Measurements from ENCODE around the gene MRM2.

MRM2 gene

DNA sequence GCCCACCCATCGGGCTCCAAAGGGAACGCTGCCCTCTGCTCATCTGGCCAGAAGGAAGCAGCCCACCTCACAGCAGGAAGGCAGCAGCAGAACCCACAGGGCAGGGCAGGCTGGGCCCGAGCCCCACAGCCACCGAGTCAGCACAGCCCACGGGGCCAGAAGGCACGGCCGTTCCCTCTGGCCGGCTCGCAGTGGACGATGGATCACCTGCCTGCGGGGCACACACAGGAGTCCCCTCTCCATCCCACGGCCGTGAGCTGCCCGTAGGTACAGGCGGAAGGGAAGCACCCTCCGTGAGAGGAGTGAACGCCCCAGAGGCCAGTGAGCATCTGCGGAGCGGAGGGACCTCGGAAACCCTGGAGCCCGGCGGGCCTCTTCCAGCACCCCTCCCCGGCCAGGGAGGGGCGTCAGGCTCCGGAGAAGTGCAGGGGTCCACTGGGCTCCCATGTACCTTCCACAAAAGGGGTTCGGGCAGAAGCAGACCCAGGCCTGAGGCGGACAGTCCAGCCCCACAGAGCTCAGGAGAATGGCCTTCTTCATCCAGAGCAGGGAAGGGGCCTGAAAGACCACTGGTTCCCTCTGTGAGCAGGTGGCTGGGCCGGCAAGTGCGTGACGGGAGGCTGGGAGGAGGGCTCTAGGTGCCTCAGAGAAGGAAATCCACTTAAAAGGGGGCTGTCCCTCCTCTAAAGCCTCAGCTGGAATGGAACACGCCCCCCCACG is 11.7 kb upstream of the MRM2 start:
- H3K36me3 ChIP-seq (ENCODE audit: insufficient read depth, low read depth, low read length) = peaks cover 5% of the 10 kb centered on the region; the same call in 1 of the 2 replicates

DNA sequence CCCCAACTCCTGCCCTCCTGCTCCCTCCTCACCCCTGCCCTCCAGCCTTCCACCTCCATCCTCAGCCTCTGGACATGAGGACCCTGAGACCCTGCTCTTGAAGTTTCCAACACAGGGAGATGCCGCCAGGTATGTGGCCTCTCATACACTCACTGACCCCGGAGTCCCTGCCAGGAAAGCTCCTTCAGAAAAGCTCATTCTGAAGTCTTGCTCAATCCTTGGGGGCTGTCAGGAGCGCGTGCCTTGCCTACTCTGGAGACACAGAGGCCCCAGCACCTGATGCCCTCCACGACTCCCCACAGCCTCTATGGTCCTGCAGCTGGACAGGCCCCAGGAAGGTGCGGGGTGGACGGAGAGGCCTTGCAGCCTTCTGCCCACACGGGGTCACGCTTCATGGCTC is 11.0 kb upstream of the MRM2 start:
- Histone ChIP-seq H3K36me3 (ENCODE audit: insufficient read depth, low read depth, low read length) (peaks cover 5% of the 10 kb centered on the region; the same call in 1 of the 2 replicates), H3K4me3 (ENCODE audit: low read length) (no peak overlapping the region), H3K4me1 (ENCODE audit: insufficient read depth, low read length) (no peaks in the 10 kb centered on the region), H3K27me3 (ENCODE audit: insufficient read depth, low read length) (no peaks in the 10 kb centered on the region), H3K9ac (ENCODE audit: low read depth, low read length) (no peak overlapping the region; the same call in 1 of the 2 replicates), H3K9me3 (ENCODE audit: insufficient read depth, low read depth, low read length) (no peaks in the 10 kb centered on the region), H3K27ac (ENCODE audit: low read length) (no peak overlapping the region)

More for the DNA sequence above, 11.7 kb upstream of the MRM2 start:
- Histone ChIP-seq H3K9me3 (ENCODE audit: insufficient read depth, low read depth, low read length) (no peaks in the 10 kb centered on the region), H3K4me3 (ENCODE audit: low read length) (no peak overlapping the region), H3K27me3 (ENCODE audit: insufficient read depth, low read length) (no peaks in the 10 kb centered on the region), H3K9ac (ENCODE audit: low read depth, low read length) (no peak overlapping the region), H3K27ac (ENCODE audit: low read length) (no peak overlapping the region), H3K4me1 (ENCODE audit: insufficient read depth, low read length) (no peaks in the 10 kb centered on the region)

DNA sequence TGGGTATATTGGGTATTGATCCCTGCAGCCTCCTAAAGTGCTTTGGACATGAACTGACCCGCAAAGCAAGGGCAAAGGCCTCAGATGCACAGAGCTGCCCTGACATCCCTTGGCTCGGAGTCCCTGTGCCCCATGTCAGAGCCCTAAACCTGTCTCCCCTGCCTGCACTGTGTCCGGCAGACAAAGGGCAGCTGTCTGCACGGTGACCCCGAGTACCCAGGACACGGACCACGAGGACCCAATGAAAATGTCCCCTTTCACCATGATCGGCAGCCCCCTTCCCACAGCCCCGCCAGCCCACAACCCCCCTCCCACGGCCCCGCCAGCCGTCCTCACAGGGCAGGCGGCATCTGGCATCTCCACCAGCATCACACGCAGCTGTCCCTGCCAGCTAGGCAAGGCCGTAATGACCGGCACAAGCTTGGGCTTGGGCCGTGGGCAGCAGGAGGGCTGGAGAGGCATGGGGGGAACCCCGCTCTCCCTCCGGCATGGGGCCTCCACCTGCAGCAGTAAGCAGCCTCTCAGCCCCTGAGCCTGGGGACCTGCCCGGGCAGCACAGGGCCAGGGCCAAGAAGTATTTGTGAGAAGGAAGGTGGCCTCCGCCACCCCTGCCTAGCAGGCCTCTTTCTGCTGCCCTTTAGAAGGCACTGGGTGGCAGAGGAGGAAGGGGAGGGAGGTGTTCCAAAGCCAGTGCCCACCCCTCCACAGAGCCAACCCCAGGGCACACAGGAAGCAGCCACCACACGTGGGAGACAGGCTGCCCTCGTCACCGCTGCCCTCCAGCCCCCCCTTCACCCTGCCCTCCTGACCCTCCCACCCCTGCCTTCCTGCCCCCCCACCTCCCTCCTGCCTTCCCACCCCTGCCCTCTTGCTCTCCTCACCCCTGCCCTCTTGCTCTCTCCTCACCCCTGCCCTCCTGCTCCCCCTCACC is 10.1 kb upstream of the MRM2 start:
- Histone ChIP-seq H3K4me3 (ENCODE audit: low read length) (no peak overlapping the region), H3K36me3 (ENCODE audit: insufficient read depth, low read depth, low read length) (peaks cover 5% of the 10 kb centered on the region; the same call in 1 of the 2 replicates), H3K27ac (ENCODE audit: low read length) (no peak overlapping the region), H3K4me1 (ENCODE audit: insufficient read depth, low read length) (no peaks in the 10 kb centered on the region), H3K9me3 (ENCODE audit: insufficient read depth, low read depth, low read length) (no peaks in the 10 kb centered on the region), H3K9ac (ENCODE audit: low read depth, low read length) (no peak overlapping the region), H3K27me3 (ENCODE audit: insufficient read depth, low read length) (no peaks in the 10 kb centered on the region)

DNA sequence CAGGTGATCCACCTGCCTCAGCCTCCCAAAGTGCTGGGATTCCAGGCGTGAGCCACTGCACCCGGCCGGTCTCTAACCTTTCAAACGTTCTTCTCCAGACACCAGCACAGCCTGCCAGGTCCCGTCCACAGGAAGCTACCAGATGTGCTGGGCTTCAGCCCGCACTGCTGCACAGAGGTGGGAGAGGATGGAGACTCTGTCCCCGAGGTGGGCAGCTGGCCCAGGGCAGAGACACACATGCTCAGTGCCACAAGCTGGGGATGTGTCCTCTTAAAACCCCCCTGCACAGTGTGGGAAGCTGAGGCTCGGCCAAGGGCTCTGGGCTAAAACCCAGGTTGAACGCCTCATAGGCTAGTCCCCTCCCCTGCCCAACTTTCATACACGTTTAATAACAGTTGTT is 9.4 kb upstream of the MRM2 start:
- H3K9me3 ChIP-seq (ENCODE audit: insufficient read depth, low read depth, low read length) = no peaks in the 10 kb centered on the region
- H3K36me3 ChIP-seq (ENCODE audit: insufficient read depth, low read depth, low read length) = peaks cover 5% of the 10 kb centered on the region
- H3K27ac ChIP-seq (ENCODE audit: low read length) = no peak overlapping the region
- H3K9ac ChIP-seq (ENCODE audit: low read depth, low read length) = no peak overlapping the region
- H3K27me3 ChIP-seq (ENCODE audit: insufficient read depth, low read length) = no peaks in the 10 kb centered on the region
- no peak overlapping the region for H3K4me3 ChIP-seq (ENCODE audit: low read length)
- H3K4me1 ChIP-seq (ENCODE audit: insufficient read depth, low read length) = no peaks in the 10 kb centered on the region

DNA sequence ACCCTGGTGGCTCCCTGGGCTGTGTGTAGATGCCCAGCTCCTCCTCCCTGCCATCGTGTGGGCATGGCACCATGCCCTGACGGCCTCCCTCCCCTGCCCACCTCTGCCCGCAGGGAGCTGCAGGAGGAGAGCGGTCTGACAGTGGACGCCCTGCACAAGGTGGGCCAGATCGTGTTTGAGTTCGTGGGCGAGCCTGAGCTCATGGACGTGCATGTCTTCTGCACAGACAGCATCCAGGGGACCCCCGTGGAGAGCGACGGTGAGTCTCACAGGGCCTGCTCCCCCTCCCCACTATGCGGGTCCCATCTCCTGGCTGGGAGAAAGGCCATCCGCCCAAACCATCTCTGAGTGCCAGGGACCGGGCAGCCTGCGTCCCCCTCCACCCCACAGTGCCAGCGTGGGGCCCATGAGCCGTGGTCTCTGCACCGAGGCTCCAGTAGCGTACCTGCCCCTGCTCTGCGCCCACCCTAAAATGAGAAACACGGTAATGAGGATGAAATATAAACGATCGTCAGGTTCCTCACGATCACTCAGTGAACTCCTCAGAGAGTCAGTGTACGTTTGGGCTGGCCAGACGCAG is 7.8 kb upstream of the MRM2 start:
- no peaks in the 10 kb centered on the region for H3K4me1 ChIP-seq (ENCODE audit: insufficient read depth, low read length)
- no peak overlapping the region for H3K27ac ChIP-seq (ENCODE audit: low read length)
- H3K9ac ChIP-seq (ENCODE audit: low read depth, low read length) = no peak overlapping the region
- no peaks in the 10 kb centered on the region for H3K9me3 ChIP-seq (ENCODE audit: insufficient read depth, low read depth, low read length)
- no peak overlapping the region for H3K4me3 ChIP-seq (ENCODE audit: low read length)
- peaks cover 16% of the 10 kb centered on the region for H3K36me3 ChIP-seq (ENCODE audit: insufficient read depth, low read depth, low read length)
- H3K27me3 ChIP-seq (ENCODE audit: insufficient read depth, low read length) = no peaks in the 10 kb centered on the region

DNA sequence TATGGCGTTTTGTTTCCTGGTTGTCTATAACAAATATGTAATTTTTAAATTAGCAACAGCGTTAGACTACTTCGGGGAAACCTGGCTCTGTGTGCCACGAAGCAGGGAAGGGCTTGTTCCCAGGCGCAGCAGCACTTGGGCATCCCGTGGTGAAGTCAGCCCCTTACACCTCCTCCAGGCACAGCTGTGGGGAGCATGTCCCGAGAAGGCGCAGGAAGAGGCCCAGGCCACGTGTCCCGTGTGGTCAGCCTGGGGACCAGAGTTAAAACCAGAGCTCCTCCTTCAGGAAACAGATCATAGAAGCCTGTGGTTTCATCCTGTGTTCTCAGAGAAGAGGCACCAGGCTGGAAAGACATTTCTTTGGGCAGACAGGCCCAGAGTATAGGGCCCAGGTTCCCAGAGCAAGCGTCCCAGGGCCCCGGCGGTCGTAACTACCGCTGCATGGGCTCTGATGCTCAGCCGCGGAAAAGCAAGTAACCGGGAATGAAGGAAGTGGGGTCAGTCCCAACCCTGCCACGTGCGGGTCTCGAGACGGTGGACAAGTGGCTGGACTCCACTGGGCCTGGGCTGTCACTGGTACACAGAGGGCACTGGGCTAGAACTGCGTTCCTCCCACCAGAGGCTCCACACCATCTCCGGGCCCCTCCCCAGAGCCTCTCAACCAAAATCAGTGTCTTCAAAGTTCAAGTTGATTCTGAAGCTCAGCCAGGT is 7.1 kb upstream of the MRM2 start:
- Histone ChIP-seq H3K4me3 (ENCODE audit: low read length) (no peak overlapping the region), H3K9me3 (ENCODE audit: insufficient read depth, low read depth, low read length) (no peaks in the 10 kb centered on the region), H3K27me3 (ENCODE audit: insufficient read depth, low read length) (no peaks in the 10 kb centered on the region), H3K27ac (ENCODE audit: low read length) (no peak overlapping the region), H3K36me3 (ENCODE audit: insufficient read depth, low read depth, low read length) (peaks cover 12% of the 10 kb centered on the region), H3K4me1 (ENCODE audit: insufficient read depth, low read length) (no peaks in the 10 kb centered on the region), H3K9ac (ENCODE audit: low read depth, low read length) (no peak overlapping the region)

DNA sequence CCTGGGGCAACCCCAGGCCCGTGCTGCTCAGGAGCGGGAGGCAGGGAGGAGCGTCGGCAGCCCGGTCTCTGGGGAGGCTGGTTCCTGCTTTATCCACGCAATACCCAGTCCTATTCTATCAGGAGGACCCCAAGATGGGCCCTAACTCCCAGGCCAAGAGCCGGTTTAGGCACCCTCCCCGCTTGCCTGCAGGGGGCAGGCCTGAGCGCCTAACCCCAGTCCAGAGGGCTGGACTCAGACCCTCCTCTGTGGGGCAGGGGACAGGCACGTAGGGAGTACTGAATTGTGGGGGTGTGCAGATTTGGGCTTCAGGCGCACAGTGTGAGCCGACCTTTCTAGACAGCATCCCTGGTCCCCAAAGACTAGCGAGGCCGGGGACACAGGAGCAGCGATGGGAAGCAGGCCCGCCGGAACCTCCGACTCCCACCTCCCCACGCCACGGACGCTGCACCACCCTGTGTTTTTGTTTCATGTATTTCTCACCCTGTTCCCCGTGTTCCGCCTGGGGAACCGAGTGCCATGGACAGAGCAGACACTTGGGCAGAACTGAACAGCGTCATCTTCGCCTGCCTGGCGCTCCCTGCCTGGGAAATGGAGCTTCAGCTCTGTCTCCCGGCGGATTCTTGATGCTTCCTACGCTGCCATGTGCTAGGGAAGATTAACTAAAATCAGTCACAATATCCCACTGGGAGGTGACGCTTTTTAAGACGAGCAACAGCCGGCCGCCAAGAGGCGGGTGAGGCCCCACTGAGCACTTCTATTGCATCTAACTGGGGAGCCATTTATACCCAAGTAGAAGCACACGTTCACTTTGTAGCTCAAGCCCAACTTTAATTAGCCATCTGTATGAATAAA is 5.4 kb upstream of the MRM2 start:
- no peak overlapping the region for H3K27ac ChIP-seq (ENCODE audit: low read length)
- no peaks in the 10 kb centered on the region for H3K27me3 ChIP-seq (ENCODE audit: insufficient read depth, low read length)
- H3K9ac ChIP-seq (ENCODE audit: low read depth, low read length) = peak overlapping the region; percentile 41; the same call in 1 of the 2 replicates
- H3K4me1 ChIP-seq (ENCODE audit: insufficient read depth, low read length) = no peaks in the 10 kb centered on the region
- H3K4me3 ChIP-seq (ENCODE audit: low read length) = no peak overlapping the region
- no peaks in the 10 kb centered on the region for H3K9me3 ChIP-seq (ENCODE audit: insufficient read depth, low read depth, low read length)
- H3K36me3 ChIP-seq (ENCODE audit: insufficient read depth, low read depth, low read length) = peaks cover 12% of the 10 kb centered on the region

DNA sequence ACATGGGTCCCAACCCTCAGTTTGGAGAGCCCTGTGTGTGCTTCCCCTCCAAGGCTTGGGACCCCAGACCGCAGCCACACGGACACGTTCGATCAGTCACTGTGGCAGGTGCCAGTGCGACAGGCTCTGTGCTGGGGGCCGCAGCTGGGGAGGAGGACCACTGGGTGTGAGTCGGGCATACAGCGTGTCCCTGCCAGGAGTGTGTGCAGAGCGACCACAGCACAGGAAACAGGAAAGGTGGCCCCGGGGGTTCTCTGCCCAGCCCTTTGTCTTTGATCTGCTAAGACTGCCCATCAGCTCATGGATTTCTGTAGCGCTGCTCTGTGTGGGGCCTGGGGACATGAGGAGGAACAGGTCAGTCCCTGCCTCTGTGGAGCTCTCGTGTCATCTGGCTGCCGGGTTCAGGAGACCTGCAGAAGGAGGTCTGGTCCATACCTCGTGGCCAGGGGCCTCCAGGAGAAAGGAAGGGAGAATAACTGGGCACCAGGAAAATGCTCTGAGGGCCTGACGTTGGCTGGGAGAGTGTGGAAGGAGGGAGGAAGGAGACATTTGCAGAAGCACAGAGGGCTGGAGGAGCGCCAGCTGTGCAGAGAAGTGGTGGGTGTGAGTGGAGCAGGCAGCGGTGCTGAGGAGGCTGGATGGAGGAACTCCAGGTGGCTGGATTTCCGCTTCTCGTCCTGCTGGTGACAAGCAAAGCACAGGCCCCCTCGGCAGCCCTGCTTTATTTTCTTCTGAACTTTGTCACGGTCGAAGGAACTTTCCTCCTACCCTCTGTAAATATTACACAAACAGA is 4.1 kb upstream of the MRM2 start:
- H3K9ac ChIP-seq (ENCODE audit: low read depth, low read length) = no peak overlapping the region
- H3K4me1 ChIP-seq (ENCODE audit: insufficient read depth, low read length) = no peaks in the 10 kb centered on the region
- no peaks in the 10 kb centered on the region for H3K27me3 ChIP-seq (ENCODE audit: insufficient read depth, low read length)
- H3K4me3 ChIP-seq (ENCODE audit: low read length) = no peak overlapping the region
- H3K27ac ChIP-seq (ENCODE audit: low read length) = no peak overlapping the region
- no peaks in the 10 kb centered on the region for H3K9me3 ChIP-seq (ENCODE audit: insufficient read depth, low read depth, low read length)
- peaks cover 12% of the 10 kb centered on the region for H3K36me3 ChIP-seq (ENCODE audit: insufficient read depth, low read depth, low read length)

DNA sequence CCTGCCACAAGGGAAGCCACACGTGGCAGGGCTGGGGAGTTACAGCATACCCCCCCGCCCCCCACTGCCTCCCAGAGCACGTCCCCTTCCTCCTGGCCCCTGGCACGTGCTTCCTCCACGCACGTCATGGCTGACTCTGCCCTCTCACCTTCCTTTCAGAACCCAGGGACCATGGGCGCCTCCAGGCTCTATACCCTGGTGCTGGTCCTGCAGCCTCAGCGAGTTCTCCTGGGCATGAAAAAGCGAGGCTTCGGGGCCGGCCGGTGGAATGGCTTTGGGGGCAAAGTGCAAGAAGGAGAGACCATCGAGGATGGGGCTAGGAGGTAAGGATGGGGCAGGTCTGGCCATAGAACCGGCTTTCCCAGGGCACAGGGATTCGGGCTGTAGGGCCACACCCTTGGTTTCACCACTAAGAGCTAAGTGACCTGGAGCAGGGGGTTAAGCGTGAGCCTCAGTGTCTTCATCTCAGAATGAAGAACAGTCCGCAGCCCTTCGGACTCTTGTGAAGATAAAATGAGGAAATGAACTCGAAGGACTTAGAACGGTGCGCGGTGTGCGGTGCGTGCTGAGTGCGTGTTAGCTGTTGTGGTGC is 2.5 kb upstream of the MRM2 start:
- no peaks in the 10 kb centered on the region for H3K27me3 ChIP-seq (ENCODE audit: insufficient read depth, low read length)
- H3K36me3 ChIP-seq (ENCODE audit: insufficient read depth, low read depth, low read length) = peaks cover 15% of the 10 kb centered on the region
- no peaks in the 10 kb centered on the region for H3K9me3 ChIP-seq (ENCODE audit: insufficient read depth, low read depth, low read length)
- H3K4me3 ChIP-seq (ENCODE audit: low read length) = no peak overlapping the region
- no peak overlapping the region for H3K9ac ChIP-seq (ENCODE audit: low read depth, low read length)
- H3K27ac ChIP-seq (ENCODE audit: low read length) = no peak overlapping the region
- H3K4me1 ChIP-seq (ENCODE audit: insufficient read depth, low read length) = no peaks in the 10 kb centered on the region

DNA sequence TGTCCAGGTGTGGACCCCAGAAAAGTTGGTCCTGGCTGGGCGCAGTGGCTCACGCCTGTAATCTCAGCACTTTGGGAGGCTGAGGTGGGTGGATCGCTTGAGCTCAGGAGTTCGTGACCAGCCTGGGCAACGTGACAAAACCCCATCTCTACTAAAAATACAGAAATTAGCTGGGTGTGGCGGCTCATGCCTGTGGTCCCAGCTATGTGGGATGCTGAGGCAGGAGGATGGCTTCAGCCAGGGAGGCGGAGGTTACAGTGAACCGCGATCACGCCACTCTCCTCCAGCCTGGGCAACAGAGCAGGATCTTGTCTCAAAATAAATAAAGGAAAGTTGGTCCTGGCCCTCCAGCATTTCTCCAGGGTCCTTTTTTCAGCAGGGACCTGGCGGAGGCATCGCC is 1.5 kb upstream of the MRM2 start:
- H3K27me3 ChIP-seq (ENCODE audit: insufficient read depth, low read length) = no peaks in the 10 kb centered on the region
- no peaks in the 10 kb centered on the region for H3K9me3 ChIP-seq (ENCODE audit: insufficient read depth, low read depth, low read length)
- H3K9ac ChIP-seq (ENCODE audit: low read depth, low read length) = peak overlapping the region; percentile 91; the same call in 1 of the 2 replicates
- no peak overlapping the region for H3K27ac ChIP-seq (ENCODE audit: low read length)
- H3K36me3 ChIP-seq (ENCODE audit: insufficient read depth, low read depth, low read length) = peaks cover 23% of the 10 kb centered on the region
- peak overlapping the region; percentile 91; the same call in 1 of the 2 replicates for H3K4me3 ChIP-seq (ENCODE audit: low read length)
- H3K4me1 ChIP-seq (ENCODE audit: insufficient read depth, low read length) = no peaks in the 10 kb centered on the region

Measured in iPS-20b (cell line).